Measurements from ENCODE around the gene C16orf86. TPM values are rescaled to one million over a fixed set of nuclear protein-coding genes. Genes with fewer than 3 reads are reported as not detected.

C16orf86 gene
- total and polyA plus RNA-seq, 2 donors (not counting 1 experiment from before 2014, with no cell fraction given), result 0.73 to 9.2 TPM

DNA sequence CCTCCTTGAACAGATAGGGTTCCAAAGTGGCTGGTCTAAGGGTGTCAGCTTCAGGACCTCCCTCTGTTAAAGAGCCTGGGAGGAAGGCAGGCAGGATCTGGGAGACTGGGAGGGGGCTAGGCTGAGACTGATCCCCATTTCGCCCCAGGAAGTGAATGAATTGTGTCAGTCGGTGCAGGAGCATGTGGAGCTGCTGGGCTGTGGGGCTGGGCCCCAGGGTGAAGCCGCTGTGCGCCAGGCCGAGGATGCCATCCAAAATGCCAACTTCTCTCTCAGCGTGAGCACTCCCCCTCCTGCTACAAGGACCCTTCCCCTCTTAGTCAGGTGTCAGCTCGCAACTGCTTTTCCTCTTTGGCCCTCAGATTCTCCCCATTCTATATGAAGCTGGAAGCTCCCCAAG, 15.6 kb upstream of the C16orf86 start:
- no peak overlapping the region for H3K27ac ChIP-seq (ENCODE audit: insufficient read depth, low read length)
- DNase-seq (ENCODE audit: low read depth in 2 of 2), result no peak
- H3K27me3 ChIP-seq (ENCODE audit: control insufficient read depth, insufficient read depth, low read length), result peaks cover 58% of the 10 kb centered on the region
- no peak for TF ChIP-seq EZH2 (IDR thresholded peaks at IDR 0.05; ENCODE audit: low read length, missing control alignments)
- TF ChIP-seq, protein P1, sequence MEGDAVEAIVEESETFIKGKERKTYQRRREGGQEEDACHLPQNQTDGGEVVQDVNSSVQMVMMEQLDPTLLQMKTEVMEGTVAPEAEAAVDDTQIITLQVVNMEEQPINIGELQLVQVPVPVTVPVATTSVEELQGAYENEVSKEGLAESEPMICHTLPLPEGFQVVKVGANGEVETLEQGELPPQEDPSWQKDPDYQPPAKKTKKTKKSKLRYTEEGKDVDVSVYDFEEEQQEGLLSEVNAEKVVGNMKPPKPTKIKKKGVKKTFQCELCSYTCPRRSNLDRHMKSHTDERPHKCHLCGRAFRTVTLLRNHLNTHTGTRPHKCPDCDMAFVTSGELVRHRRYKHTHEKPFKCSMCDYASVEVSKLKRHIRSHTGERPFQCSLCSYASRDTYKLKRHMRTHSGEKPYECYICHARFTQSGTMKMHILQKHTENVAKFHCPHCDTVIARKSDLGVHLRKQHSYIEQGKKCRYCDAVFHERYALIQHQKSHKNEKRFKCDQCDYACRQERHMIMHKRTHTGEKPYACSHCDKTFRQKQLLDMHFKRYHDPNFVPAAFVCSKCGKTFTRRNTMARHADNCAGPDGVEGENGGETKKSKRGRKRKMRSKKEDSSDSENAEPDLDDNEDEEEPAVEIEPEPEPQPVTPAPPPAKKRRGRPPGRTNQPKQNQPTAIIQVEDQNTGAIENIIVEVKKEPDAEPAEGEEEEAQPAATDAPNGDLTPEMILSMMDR (conservative IDR thresholded peaks at IDR 0.05 in 1 of 2, IDR thresholded peaks at IDR 0.05 in 1 of 2; ENCODE audit: low read depth in 1 of 2, low read length in 2 of 2), result no peak
- H3K9me3 ChIP-seq (ENCODE audit: control insufficient read depth, insufficient read depth, low read depth, low read length), result no peaks in the 10 kb centered on the region
- H2AFZ ChIP-seq (ENCODE audit: low read length), result no peak overlapping the region
- H4K20me1 ChIP-seq (ENCODE audit: control insufficient read depth, extremely low read depth, insufficient read depth, low read length), result peaks cover 2% of the 10 kb centered on the region
- H3K79me2 ChIP-seq (ENCODE audit: control insufficient read depth, insufficient read depth, low read length), result no peaks in the 10 kb centered on the region
- no peak overlapping the region for H3K9ac ChIP-seq (ENCODE audit: insufficient read depth, low read length)
- H3K4me2 ChIP-seq (ENCODE audit: extremely low read depth, insufficient read depth, low read length), result no peak overlapping the region
- no peak overlapping the region for H3K4me3 ChIP-seq (replicated peaks in 1 of 4; ENCODE audit: control extremely low read depth in 1 of 4, insufficient read depth in 1 of 4, low read depth in 3 of 4, low read length in 4 of 4)
- peaks cover 2% of the 10 kb centered on the region for H3K4me1 ChIP-seq (ENCODE audit: control insufficient read depth, extremely low read depth, insufficient read depth, low read length)
- H3K36me3 ChIP-seq (ENCODE audit: control insufficient read depth, insufficient read depth, low read length), result no peaks in the 10 kb centered on the region

DNA sequence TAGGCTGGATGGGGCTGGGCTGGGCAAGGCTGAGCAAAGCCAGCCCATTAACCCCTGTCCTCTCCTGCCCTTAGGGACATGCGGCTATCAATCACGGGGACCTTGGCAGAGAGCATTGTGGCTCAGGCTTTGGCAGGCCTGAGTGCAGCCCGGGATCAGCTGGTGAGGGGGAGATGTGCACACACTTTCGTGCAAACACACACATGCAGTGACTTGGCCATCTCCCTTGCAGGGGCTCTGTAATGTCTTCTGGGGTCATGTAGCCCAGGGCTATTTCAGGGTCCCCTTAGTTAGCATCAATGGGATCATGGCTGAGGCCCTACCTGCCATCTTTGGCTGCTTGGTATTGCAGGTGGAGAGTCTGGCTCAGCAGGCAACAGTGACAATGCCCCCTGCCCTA, 14.8 kb upstream of the C16orf86 start:
- Histone ChIP-seq H2AFZ (ENCODE audit: low read length) (no peak overlapping the region), H3K9me3 (ENCODE audit: control insufficient read depth, insufficient read depth, low read depth, low read length) (no peaks in the 10 kb centered on the region), H3K79me2 (ENCODE audit: control insufficient read depth, insufficient read depth, low read length) (no peaks in the 10 kb centered on the region), H3K27ac (ENCODE audit: insufficient read depth, low read length) (no peak overlapping the region), H3K9ac (ENCODE audit: insufficient read depth, low read length) (no peak overlapping the region), H3K27me3 (ENCODE audit: control insufficient read depth, insufficient read depth, low read length) (peaks cover 51% of the 10 kb centered on the region), H3K4me3 (replicated peaks in 1 of 4; ENCODE audit: control extremely low read depth in 1 of 4, insufficient read depth in 1 of 4, low read depth in 3 of 4, low read length in 4 of 4) (no peak overlapping the region), H3K4me1 (ENCODE audit: control insufficient read depth, extremely low read depth, insufficient read depth, low read length) (peaks cover 2% of the 10 kb centered on the region), H3K4me2 (ENCODE audit: extremely low read depth, insufficient read depth, low read length) (no peak overlapping the region), H3K36me3 (ENCODE audit: control insufficient read depth, insufficient read depth, low read length) (no peaks in the 10 kb centered on the region), H4K20me1 (ENCODE audit: control insufficient read depth, extremely low read depth, insufficient read depth, low read length) (peaks cover 2% of the 10 kb centered on the region)
- TF ChIP-seq, protein P1 (conservative IDR thresholded peaks at IDR 0.05 in 1 of 2, IDR thresholded peaks at IDR 0.05 in 1 of 2; ENCODE audit: low read depth in 1 of 2, low read length in 2 of 2), result no peak
- no peak for TF ChIP-seq EZH2 (IDR thresholded peaks at IDR 0.05; ENCODE audit: low read length, missing control alignments)
- no peak for DNase-seq (ENCODE audit: low read depth in 2 of 2)

DNA sequence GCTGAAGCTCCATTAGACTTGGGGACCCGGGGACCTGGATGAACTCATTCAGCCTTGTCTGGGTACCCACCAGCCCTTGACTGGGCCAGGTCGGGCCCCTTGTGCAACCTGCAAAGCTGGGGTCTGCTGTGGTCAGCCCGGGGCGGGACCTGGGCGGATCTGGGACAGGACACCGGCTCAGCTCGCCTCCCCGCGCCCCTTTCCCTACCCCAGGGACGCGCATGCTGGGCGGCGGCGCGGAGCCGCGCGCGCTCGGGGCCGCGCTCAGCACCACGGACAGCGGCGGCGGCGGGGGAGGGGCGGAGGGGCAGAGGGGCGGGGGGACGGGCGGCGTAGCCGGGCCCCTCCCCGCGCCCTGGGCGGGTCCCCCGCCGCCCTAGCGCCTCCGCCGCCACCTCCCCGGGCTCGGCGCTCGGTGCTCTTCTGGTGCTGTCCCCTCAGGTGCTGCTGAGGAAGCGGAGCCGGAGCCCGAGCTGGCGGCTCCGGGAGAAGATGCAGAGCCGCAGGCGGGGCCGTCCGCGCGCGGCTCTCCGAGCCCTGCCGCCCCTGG, 14.0 kb upstream of the C16orf86 start:
- Histone ChIP-seq H3K27me3 (ENCODE audit: control insufficient read depth, insufficient read depth, low read length) (peaks cover 46% of the 10 kb centered on the region), H3K4me1 (ENCODE audit: control insufficient read depth, extremely low read depth, insufficient read depth, low read length) (peaks cover 2% of the 10 kb centered on the region), H3K27ac (ENCODE audit: insufficient read depth, low read length) (no peak overlapping the region), H3K36me3 (ENCODE audit: control insufficient read depth, insufficient read depth, low read length) (peaks cover under 1% of the 10 kb centered on the region), H4K20me1 (ENCODE audit: control insufficient read depth, extremely low read depth, insufficient read depth, low read length) (peaks cover 2% of the 10 kb centered on the region), H2AFZ (ENCODE audit: low read length) (no peak overlapping the region), H3K9ac (ENCODE audit: insufficient read depth, low read length) (no peak overlapping the region), H3K4me3 (replicated peaks in 1 of 4; ENCODE audit: control extremely low read depth in 1 of 4, insufficient read depth in 1 of 4, low read depth in 3 of 4, low read length in 4 of 4) (peak overlapping the region in 1 of 4 experiments; percentile 50), H3K4me2 (ENCODE audit: extremely low read depth, insufficient read depth, low read length) (no peak overlapping the region), H3K79me2 (ENCODE audit: control insufficient read depth, insufficient read depth, low read length) (no peaks in the 10 kb centered on the region), H3K9me3 (ENCODE audit: control insufficient read depth, insufficient read depth, low read depth, low read length) (no peaks in the 10 kb centered on the region)
- TF ChIP-seq, protein P1 (conservative IDR thresholded peaks at IDR 0.05 in 1 of 2, IDR thresholded peaks at IDR 0.05 in 1 of 2; ENCODE audit: low read depth in 1 of 2, low read length in 2 of 2), result no peak
- no peak for TF ChIP-seq EZH2 (IDR thresholded peaks at IDR 0.05; ENCODE audit: low read length, missing control alignments)
- no peak for DNase-seq (ENCODE audit: low read depth in 2 of 2)

Data from fibroblast of lung (primary cell).